ENCODE measurements around the gene MBD3.

MBD3 gene

DNA sequence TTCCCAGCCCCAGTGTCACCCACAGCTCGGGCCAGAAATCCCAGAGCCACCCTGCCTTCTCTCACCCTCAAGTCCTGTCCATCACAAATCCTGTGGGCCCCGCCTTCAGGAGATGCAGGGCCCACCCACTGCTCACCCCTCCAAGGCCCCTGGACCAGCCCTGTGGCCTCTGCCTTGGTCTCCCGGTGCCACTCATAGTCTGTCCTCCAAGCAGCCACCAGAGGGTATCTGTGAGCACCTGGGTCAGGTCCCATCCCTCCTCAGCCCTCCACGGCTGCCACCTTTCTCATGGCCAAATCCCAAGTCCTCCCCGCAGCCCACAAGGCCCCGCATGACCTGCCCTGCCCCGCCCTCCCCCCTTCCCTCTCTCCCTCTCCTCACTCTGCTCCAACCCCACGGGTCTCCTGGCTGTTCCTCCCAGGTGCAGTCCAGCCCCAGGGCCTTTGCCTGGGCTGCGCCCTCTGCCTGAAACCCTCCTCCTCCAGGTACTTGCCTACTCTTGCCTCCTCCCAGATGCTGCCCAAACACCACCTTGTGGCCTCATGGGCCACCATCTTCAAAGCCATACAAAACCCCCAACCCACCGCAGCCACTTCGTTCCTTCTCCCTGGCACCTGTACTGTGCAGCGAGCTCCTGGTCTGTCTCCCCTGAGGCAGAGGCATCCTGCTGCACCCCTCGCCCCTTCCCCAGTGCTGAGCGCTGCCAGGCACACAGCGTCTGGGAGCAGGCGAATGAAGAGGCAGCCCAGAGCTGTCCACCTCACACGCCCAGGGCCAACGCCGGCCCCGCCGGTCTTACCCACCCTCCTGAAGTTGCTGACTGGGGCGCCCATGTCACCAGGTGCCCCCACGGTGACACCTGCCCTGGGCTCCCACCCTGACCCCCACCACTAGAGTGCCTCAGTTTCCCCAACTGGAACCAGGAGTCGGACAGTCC, 25.8 kb upstream of the MBD3 start:
- DNase-seq (ENCODE audit: low read depth), result no peak

DNA sequence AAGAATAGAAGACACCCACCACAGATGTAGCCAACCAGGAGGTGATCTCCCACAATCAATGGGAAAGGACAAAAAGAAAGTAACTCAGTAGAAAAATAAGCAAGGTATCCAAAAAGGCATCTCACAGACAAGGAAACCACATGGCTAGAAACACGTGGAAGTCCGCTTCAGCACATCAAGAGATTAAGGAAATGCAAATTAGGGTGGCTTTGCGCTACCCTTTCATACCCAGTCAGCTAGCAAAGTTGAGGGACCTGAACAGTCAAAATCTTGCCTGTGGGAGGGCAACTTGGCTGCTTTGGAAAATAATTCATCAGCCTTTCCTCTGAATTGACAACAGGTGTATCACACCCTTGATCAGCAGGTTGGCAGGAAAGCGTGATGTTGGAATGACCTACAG, 24.2 kb upstream of the MBD3 start:
- no peak for DNase-seq (ENCODE audit: low read depth)

DNA sequence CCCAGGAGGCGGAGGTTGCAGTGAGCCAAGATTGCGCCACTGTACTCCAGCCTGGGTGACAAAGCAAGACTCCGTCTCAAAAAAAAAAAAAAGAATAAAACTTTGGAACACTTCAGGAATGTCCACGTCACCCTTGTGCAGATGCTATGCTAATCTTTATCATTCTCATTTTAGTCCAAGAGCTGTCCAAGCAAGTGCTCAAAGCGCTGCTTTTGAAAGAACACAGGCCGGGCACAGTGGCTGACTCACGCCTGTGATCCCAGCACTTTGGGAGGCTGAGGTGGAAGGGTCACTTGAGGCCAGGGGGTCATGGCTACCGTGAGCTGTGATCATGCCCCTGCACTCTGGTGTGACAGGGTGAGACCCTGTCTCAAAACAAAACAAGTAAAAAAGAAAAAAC, 23.7 kb upstream of the MBD3 start:
- DNase-seq (ENCODE audit: low read depth), result no peak

DNA sequence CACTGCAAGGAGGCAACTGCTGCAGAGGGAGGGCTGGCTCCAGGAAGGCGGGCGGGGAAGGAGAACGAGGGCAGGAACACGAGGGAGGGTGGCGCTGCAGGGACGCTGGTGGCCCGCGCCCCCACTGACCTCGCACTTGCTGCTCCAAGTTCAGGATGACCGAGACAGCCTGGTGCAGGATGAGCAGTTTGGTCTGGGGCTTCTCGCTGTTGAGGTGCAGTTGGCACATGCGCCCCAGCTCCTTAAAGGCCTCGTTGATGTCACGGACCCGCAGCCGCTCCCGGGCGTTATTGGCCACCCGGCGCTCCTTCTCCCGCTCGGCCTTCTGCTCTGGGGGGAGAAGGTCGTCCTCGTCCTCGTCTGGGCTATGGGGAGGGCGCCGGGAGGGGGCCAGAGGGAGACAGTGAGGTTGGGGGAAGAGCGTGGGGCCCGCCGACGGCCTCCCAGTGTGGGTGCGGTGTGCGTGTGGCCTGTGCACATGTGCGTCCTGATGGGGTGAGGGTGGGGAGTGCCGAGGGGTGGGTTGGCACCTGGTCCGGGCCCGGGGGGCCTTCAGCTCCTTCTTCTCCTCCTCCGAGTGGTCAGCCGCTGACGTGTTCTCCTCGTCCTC, 22.6 kb upstream of the MBD3 start:
- DNase-seq (ENCODE audit: low read depth), result no peak

DNA sequence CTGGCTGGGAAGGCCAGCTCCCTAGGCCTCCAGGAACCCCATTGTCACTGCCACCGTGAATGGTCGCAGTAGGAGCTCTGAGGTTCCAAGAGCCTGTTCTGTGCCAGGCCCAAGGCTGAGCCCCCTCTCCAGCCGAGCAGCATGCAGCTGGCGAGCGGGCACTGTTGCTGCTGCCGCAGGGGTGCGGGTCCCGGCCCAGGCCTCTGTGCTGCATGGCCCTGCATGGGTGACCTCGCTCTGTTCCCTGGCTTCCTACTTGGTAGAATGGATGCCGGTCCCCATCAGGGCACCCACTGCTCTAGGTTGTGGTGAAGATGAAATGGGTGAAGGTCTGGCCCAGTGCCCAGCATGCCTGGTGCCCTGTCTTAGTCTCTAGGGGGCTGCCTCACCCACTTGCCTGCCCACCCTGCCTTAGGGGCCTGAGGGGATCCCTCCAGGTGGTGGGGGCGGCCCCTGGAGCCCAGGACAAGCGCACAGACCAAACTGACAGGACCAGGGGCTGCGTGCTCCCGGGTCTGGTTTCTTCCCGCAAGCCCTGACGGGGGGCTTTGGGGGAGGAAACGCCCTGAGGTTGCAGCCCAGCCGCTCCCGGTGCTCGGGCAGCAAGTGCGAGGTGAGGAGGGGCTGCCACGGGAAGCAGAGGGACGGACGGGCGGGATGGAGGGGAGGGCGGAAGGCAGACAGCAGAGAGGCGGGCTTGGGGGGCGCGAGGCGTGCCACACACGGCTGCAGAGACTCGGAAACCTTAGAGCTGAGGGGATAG, 21.3 kb upstream of the MBD3 start:
- DNase-seq (ENCODE audit: low read depth), result no peak

DNA sequence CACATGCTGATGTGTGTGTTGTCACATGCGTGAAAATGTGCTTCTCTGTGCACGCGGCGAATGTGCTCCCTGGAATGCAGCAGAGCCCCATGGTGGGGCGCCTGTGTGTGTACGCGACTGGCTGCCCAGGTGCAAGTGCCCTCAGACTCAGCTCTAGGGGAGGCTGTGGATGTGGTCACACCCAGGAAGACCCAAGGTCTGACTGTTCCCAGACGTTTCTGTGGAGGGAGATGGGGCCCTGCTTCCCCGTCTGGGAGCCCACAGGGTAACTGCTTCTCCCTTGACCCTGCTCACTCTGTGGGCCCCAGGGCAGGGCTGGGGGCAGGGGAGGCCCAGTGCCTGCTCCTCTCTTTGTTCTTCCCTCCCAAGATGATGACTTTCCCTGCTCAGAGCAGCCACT, 20.5 kb upstream of the MBD3 start:
- DNase-seq (ENCODE audit: low read depth), result no peak

DNA sequence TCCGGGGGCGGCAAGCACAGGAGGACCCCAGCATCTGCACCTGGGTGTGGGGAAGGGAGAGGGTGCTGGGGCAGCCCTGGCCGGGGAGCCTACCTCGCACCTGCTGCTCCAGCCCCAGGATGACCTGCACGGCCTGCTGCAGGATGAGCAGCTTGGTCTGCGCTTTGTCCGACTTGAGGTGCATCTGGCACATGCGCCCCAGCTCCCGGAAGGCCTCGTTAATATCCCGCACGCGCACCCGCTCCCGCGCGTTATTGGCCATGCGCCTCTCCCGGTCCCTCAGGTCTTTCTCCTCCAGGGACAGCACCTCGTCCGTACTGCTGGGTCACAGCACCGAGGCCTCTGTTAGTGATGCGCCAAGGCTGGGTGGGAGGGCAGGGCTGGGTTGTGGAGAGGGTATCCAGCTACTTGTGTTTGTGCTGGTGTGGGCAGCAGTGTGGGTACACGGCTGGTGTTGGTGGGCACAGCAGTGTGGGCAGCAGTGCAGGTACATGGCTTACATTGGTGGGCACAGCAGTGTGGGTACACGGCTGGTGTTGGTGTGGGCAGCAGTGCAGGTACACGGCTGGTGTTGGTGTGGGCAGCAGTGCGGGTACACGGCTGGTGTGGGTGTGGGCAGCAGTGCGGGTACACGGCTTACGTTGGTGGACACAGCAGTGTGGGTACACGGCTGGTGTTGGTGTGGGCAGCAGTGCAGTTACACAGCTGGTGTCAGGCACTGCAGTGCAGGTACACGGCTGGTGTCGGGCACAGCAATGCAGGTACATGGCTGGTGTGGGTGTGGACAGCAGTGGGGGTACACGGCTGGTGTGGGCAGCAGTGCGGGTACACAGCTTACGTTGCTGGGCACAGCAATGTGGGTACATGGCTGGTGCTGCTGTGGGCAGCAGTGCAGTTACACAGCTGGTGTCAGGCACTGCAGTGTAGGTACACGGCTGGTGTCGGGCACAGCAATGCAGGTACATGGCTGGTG, 19.7 kb upstream of the MBD3 start:
- DNase-seq (ENCODE audit: low read depth), result no peak

DNA sequence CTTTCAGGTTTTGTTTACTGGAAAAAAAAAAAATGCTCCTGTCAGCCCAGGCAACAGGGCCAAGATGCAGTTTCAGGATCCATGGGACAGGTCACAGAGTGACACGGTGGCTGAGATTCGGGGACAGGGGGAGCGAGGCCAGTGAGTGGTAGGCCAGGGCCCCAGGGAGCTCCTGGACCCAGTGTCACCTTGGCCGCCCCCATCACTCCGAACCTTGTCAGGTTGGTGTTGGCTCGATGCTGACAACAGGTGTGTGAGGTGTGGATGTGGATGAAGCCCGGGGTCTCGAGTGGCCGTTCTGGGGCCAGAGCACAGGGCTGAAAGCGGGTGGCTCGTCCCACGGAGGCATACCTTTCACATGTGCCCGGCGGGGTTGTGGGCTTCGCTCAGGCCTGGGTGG, 18.7 kb upstream of the MBD3 start:
- DNase-seq (ENCODE audit: low read depth), result no peak

DNA sequence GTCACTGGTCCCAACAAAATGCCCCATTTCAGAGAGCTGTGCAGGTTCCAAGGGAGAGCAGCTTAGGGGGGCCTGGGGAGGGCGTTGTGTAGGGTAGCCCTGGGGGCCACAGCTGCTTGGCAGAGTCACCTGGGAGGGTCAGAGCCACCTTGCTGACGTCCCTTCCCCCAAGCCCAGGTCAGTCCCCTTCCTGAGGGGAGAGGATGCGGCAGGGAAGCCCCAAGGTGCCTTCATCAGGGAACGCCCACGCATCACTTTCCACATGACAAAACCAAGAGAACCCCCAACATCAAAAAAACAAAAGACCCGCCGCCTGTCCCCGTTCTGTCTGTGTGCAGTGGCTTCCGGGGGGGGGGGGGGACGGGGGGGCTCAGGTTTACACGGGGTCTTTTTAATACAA, 17.9 kb upstream of the MBD3 start:
- no peak for DNase-seq (ENCODE audit: low read depth)

DNA sequence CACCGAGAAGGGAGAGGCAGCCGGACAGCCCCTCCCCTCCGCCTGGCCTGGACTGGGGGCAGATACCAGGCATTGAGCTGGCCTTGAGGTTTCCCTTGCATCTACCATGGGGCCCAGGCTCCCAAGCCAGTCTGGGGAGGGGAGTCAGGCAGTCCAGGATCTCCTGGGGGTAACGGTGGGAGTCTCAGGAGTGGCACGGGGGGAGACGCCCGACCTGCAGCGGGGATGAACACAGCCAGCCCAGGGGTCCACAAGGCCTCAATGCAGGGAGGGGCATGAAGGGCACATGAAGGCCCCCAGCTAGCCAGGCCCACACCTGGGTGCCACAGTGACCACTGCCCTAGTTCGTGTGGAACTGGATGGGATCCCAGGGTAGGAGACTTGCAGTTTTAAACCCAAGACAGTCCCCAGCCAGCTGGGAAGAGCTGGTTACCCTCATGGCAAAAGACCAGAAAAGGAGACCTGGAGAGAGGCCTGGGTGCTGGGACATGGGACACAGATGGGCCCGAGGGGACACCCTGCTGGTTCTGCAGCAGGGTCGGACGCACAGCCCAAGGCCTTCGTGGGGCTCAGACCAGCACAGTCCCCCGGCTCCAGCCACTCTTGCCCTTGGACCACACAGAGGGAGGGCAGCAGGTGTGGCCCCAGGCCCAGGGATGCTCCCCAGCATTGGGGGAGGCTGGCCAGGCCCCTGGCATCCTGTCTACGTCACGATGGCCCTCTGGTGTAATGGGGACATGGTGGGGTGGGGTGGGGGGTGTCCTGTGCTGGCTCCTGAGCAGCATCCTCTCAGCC, 17.2 kb upstream of the MBD3 start:
- no peak for DNase-seq (ENCODE audit: low read depth)

DNA sequence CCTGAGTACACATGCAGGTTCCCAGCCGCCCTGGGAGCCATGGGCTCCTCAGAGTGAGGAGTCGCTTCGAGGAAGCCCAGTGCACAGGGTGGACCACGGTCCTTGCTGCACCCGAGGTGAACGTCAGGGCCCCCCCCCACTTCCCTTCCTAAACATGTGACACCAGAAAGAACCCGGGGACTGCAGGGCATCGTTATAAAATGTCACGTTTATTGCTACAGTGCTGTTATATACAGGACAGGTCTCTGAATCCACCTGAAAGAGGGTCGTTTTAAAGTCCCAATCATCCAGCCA, 16.4 kb upstream of the MBD3 start:
- no peak for DNase-seq (ENCODE audit: low read depth)

DNA sequence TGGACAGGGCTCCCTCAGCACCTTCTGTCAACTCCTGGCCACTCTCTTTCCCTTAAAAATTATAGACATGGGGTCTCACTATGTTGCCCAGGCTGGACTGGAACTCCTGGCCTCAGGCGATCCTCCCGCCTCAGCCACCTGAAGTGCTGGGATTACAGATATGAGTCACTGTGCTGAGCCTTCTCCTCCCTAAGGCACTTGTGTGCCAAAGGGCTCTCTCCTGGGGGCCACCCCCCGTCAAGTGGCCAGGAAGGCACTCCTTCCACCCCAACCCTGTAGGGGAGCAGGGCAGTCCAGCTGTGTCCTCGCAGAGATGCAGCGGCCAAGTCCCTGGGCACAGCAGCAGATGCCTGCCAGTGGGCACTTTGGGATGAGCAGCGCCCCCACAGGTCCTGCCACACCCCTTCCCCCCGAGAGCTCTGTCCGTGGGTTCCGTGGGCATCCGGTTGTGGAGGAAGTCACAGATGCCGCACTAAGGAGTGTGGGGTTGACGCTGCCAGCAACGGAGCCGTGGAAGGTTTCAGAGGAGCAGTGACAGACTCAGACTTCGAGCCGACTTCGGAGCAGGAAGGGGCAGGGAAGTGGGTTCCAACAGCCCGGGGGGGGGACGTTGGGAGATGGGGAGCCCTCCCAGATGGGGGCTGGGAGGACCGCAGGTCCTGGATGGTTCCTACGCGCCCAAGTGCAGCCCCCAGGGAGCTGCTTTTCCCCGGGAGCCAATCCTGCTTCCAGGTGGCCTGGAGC, 15.9 kb upstream of the MBD3 start:
- DNase-seq (ENCODE audit: low read depth), result no peak

DNA sequence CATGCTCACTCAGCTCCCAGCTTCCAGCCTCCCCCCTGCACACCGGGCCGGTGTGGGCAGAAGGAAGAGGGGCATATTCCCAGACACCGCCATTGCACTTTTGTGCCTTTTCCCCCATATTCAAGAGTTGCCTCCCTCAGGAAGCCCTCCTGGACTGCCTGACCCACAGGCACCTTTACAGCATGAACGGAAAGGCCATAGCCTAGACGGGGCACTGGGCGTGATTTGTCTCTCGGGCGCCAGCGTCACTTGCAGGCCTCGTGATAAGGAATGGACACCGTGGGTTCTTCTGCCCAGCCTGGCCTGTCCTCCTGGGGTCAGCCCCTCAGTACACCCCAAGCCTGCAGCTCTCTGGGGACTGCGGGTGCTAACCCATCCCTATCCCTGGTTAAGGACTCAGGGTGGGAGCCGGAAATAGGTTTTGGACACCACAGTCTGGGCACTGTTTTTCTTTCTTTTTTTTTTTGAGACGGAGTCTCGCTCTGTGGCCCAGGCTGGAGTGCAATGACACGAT, 13.5 kb upstream of the MBD3 start:
- DNase-seq (ENCODE audit: low read depth), result no peak

DNA sequence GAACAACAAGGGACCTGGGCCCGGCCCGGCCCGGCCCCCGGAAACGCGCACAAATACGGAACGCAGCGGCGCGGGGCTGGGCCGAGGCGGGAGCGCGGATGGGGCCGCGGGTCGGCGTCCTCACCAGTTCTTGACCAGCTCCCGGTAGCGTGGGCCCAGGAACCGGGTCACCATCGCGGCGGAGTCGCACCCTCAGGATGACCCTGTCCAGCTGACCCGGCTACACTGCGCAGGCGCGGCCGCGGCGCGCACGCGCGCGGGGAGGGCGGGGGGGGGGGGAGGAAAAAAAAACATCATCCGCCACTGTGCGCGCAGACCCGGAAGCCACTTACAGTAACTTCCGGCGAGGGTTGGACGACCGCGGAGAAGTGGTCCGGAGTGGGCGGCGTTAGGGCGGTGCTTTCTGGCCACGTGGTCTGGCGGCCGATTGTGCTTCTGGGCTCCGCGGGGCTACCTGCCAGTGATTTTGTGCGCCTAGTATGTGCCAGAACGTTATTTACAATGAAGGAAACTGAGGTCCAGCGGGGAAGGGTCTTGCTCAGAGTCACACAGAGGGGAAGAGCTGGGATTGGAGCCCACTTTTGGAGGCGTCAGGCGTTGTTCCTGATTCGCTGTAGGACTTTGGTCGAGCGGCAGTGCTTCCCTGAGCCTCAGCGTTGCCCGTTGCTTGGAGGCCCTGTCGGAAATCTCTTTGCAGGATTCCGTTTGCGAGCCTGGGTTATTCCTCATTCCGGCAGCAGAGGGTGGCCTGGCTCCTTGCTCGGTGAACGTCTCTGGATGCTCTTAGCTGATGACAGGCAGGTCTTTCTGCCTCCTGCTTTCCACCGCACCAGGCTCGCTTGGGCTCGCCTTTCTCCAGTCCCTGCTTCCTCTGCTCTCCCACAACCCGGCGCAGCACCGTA, 12.8 kb upstream of the MBD3 start, which contains the start of gene UQCR11:
TSS of gene UQCR11 (minus strand) at position 227 of the 902 bp plus-strand sequence. CDS start at position 174, 53 bp downstream.
- peak; percentile 87 for DNase-seq (ENCODE audit: low read depth)

DNA sequence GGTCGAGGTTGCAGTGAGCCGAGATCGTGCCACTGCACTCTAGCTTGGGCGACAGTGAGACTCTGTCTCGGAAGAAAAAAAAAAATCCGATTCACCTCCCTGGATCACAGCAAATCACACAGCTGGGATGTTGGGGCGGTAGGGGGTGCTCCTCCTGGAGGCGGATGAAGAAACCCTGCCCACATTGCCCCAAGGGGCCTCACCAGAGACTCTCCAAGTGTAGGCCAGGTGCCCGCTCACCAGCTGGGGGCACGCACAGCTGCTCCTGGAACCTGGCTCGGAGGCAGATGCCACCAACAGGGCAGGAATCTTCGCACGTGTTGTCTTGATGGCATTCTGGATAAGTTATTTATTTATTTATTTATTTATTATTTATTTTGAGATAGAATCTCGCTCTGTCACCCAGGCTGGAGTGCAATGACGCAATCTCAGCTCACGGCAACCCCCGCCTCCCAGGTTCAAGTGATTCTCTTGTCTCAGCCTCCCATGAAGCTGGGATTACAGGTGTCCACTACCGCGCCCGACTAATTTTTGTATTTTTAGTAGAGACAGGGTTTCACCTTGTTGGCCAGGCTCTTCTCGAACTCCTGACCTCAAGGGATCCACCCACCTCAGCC, 9.5 kb upstream of the MBD3 start:
- no peak for DNase-seq (ENCODE audit: low read depth)

DNA sequence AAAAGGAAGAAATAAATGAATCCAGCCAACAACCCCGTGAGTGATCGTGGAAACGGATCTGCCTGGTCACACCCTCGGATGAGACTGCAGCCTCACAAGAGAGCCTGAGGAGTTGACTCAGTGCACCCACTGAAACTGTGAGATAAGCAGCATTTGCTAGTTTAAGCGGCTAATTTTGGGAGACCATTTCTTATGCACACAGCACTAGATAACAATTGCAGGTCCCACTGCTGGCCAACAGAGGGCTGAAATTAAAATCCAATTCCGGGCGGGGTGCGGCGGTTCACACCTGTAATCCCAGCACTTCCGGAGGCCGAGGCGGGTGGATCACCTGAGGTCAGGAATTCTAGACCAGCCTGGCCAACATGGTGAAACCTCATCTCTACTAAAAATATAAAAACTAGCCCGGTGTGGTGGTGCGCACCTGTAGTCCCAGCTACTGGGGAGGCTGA, 9.0 kb upstream of the MBD3 start:
- DNase-seq (ENCODE audit: low read depth), result no peak

DNA sequence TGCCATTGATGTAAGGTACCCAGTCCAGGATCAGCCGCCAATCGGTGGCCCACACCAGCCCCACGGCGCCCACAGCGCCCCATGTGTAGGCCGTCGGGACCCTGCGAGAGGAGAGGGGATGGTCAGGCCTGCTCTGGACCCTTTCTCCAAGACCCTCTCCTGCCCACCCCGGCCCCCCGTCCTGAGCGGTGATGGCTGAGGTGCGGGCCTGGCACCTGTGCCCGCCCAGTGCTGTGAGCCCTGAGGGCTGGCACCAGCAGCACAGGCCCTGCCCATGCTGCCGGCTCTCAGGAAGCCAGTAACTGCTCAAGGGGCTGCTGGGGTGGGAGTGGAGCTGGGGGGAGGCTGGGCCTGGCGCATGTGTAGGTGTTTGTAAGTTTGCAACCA, 6.8 kb upstream of the MBD3 start:
- no peak for DNase-seq (ENCODE audit: low read depth)

DNA sequence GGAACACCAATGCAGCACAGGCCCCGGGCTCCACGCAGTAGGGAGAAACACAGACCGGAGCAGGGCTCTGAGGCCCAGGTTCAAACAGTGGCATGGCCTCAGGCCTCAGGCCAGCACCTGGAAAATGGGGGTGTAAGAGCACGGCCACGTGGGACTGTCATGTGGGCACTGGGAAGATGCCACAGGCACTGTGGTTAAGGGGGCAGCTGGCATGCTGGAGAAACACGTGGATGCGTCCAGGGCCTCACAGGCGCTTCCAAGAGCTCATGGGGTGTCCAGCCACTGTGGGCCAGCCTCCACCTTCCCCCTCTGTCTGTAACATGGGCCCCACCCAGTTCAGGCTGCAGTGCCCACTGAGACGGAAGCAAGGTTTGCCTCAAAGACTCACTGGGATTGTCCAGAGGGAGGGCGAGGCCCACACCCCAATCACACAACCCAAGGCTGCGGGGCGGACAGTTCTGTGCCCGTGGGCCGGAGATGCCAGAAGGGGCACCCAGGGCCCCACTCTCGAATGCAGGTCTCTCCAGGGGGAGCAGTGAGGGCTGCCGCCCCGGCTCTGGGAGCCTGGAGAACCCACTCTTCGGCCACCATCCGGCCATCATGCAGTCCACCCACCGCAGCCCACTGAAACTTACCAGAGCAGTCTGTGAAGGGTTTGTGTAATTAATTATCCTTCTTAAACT, 6.3 kb upstream of the MBD3 start:
- no peak for DNase-seq (ENCODE audit: low read depth)
